HG02571 (cell line): ENCODE data around the gene SRF.
A peak's percentile ranks its signal among the peaks of the same experiment; 100 is the strongest.

Experiments
- ATAC-seq: cut with Tn5 transposase; IDR thresholded peaks from one replicate; pipeline ENCODE4 v1.9.1; 2021; ENCODE audit warnings: mild to moderate bottlenecking, moderate library complexity; ENCODE audit not compliant: unreplicated experiment

Gene SRF

GRCh38 chr6:43146709-43147688, 24.1 kb upstream of the SRF start:
- no peak for ATAC-seq

DNA sequence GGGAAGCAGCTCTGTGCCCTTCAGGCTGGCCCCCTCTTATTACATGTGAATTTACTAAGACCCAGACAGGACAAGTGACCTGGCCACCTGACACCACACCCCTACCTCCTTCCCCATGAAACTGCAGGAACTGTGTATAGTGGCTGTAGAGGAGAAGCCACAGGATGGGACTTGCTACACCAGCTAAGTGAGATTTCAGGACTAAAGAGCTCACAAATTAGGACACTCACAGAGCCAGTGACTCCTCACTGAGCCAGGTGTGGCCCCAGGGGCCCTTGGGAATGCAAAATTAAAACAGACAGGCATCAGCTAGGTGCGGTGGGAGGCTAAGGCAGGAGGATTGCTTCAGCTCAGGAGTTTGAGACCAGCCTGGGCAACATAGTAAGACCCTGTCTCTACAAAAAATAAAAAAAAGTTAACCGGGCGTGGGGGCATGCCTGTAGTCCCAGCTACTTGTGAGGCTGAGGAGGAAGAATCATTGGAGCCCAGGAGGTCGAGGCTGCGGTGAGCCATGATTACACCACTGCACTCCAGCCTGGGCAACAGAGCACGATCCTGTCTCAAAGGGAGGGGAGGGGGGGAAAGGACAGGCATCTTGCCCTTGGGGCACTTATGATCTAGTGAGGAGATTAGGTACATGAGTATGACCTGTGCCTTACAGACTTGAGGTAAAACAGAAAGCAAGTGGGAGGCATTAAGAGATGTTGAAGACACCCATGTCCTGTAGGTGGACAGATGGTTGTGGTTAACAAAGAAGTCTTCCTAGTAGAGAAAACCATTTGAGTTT, 23.2 kb upstream of the SRF start:
- ATAC-seq: no peak

- no peak for ATAC-seq
Measured at GRCh38 chr6:43149265-43149664, 21.8 kb upstream of the SRF start.

DNA sequence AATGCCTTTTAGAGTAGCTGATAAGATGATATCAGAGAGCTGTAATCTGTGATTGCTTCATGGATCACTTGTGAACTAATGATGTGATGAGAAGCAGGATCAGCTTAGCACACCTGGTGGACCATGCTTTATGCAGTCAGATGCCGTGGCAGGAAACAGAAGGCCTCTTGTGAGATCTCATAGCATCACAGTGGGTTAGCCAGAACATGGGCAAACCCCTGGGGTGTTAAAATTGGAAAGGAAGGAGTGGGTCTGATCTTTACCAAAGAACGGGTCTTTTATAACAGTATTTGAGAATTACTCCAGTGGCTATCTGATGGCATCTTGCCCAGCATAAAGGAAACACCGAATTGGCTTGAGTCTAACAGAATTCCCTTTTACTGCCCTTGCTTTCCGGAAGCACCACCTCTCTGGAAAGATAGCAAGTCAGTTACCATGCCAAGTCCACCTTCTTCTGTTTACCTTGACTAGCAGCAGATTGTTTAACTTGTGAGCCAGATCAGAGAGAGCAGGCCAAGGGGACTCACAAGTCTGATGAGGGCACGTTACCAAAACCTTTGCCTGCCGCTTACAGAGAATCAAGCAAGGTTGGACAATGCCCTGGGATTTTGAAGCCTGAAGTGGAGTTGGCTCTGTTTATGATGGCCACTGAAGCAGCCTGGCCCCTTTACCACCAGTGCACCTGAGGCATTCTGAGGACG, 20.9 kb upstream of the SRF start:
- no peak for ATAC-seq

DNA sequence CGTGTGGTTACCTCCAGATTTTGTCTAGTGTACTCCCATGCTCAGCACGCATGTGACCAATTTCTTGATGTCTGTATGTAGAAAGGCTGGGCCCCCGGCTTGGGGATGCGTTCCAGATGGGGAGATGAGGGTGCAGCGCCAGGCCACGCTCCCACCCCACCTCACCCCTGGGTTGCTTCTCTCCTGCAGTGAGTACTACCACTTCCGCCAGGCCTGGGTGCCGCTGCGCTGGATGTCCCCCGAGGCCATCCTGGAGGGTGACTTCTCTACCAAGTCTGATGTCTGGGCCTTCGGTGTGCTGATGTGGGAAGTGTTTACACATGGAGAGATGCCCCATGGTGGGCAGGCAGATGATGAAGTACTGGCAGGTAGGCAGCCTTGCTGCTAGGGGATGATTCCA, 11.5 kb upstream of the SRF start:
- no peak for ATAC-seq

- ATAC-seq: no peak
Measured at GRCh38 chr6:43163899-43164298, 7.2 kb upstream of the SRF start.

GRCh38 chr6:43170417-43170930, 595 bp upstream of the SRF start:
- no peak for ATAC-seq

- ATAC-seq: no peak
Measured at GRCh38 chr6:43171707-43172103, 636 bp downstream of the SRF start.

- no peak for ATAC-seq
Measured at GRCh38 chr6:43172104-43173007, 1.3 kb downstream of the SRF start.

- ATAC-seq: no peak
Measured at GRCh38 chr6:43173591-43174262, 2.7 kb downstream of the SRF start.

DNA sequence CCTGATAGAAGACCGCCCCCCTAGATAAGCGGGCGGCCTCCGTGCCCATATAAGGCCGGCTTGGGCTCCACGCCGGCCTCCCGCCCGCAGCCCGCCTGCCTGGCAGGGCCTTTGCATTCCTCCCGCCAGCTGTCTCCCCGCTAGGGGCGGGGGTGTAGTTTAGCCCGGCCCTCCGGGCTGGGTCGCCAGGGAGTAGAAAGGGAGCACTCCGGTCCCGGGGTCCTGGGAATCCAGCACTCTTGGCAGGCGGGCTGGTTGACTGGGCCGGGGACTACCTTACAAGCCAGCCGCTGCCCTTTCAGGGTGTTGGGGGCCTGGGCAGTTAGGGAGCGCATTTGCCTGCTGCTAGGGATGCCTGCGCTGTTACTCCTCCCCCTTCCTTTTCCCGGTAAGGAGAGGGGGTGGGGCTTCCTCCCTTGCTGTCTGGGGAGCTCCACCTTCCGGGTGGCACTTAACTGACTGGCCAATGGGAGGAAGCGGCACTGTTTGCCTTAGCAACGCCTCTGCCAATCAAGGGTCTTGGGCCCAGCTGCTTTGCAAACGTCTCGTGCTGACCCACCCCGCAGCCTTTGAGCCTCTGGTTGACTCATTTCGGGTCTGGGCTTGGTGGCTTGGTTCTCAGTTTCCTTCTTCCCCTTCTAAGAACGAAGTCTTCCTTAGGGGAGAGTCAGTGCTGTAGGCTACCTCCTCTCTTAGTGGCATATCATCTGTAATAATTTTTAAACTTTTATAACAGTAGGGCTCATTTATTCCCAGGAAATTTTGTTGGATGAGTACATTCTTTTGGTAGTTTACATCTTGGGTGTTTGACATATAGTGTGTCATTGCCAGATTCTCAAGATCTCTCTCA, 3.4 kb downstream of the SRF start:
- ATAC-seq: peak; percentile 66

DNA sequence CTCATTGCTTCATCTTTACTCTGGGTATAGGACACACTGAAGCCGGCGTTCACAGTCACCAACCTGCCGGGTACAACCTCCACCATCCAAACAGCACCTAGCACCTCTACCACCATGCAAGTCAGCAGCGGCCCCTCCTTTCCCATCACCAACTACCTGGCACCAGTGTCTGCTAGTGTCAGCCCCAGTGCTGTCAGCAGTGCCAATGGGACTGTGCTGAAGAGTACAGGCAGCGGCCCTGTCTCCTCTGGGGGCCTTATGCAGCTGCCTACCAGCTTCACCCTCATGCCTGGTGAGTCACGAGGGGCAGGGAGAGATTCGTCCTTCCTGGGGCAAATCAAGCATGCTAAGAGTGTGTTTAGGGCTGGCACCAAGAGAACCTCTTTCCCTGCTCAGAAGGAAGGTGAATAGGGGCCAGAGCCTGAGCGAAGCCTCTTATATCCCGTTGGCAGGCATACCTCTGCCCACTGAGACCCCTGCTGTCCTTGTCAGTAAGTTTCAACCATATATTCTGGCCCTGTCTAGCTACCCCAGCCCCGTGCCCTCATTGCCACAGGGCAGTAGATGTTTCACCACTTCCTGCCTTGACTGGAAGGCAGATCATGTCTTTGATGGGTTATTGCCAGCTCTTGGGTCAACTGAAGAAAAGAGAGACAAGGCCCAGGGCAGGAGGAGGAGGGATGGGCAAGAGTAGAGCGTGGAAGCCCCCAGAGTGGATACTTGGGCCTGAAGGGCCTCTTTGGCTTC, 4.8 kb downstream of the SRF start:
- ATAC-seq: no peak

GRCh38 chr6:43176423-43176786, 5.3 kb downstream of the SRF start:
- no peak for ATAC-seq

- ATAC-seq: no peak
Measured at GRCh38 chr6:43178150-43178549, 7.1 kb downstream of the SRF start.

GRCh38 chr6:43178951-43179830, 8.1 kb downstream of the SRF start:
- ATAC-seq: no peak

DNA sequence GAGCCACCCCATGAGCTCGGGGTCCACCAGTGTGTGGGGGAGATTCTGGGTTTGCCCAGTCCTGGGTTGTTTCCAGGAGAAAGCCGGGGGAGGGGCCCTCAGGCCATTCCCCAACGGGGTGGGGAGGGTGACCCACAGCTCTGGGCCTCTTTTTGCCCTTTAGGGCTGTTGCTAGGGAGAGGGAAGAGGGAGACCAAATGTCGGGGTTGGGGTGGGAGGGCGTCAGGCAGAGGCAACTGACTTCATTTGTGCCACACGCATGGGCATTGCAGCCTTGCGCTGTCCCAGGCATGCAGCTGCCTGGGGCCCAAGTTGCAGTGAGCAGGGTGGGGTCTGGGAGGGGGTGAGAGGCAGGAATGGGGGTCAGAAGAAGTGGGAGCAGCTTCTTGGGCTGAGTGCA, 9.0 kb downstream of the SRF start:
- no peak for ATAC-seq

DNA sequence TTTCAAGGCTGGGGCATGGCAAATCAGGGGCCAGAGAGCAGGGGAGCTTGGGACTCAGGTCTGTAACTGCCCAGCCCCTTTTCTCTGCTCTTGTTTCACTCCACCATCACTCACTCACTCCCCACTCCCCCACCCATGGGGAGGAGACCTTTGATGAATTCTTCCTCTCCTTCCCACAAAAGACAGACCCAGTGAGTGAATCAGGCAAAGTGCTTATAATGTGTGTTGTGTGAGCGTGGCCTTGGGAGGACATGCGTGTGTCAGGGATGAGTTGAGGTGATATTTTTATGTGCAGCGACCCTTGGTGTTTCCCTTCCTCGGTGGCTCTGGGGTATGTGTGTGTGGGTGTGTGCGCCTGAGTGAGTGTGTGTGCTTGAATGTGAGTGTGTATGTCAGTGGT, 9.9 kb downstream of the SRF start:
- ATAC-seq: no peak
